Esophagus mucosa (tissue), 1 donor: ENCODE measurements around the gene PDE2A. TPM values are rescaled to one million over a fixed set of nuclear protein-coding genes. Genes with fewer than 3 reads are reported as not detected.
A peak's percentile ranks its signal among the peaks of the same experiment; 100 is the strongest.

ENCODE experiments used
- ATAC-seq: fragments of 200-7000 bp; cut with Tn5 transposase; one replicate; pipeline ENCODE4 v1.9.1; 2020
- total RNA-seq: library from RNA; stranded (reverse); gene quantifications from one replicate; pipeline ENCODE4 v1.2.4, GENCODE V29; 2023
- donor health status: DM: yes; HTN: yes; CAD: no.

PDE2A gene
- total RNA-seq, 1 donor from 2014 or later: 6.0 TPM

- ATAC-seq: no peak
Observed at GRCh38 chr11:72587696-72588095, 86.5 kb downstream of the PDE2A start.

- no peak for ATAC-seq
Observed at GRCh38 chr11:72586321-72587090, 87.7 kb downstream of the PDE2A start.

GRCh38 chr11:72585762-72586311 is 88.4 kb downstream of the PDE2A start:
- peak; percentile 68 for ATAC-seq

GRCh38 chr11:72584939-72585597 is 89.2 kb downstream of the PDE2A start:
- ATAC-seq: no peak

- peak; percentile 12 for ATAC-seq
Observed at GRCh38 chr11:72584293-72584938, 89.8 kb downstream of the PDE2A start.

GRCh38 chr11:72583616-72584292 is 90.5 kb downstream of the PDE2A start:
- ATAC-seq: no peak

- ATAC-seq: no peak
Observed at GRCh38 chr11:72583177-72583553, 91.1 kb downstream of the PDE2A start.

GRCh38 chr11:72582206-72583176 is 91.7 kb downstream of the PDE2A start:
- no peak for ATAC-seq

- no peak for ATAC-seq
Observed at GRCh38 chr11:72581067-72581466, 93.2 kb downstream of the PDE2A start.

GRCh38 chr11:72580642-72580950 is 93.6 kb downstream of the PDE2A start:
- ATAC-seq: no peak

- no peak for ATAC-seq
Observed at GRCh38 chr11:72579816-72580641, 94.2 kb downstream of the PDE2A start.

GRCh38 chr11:72578991-72579815 is 95.0 kb downstream of the PDE2A start:
- ATAC-seq: no peak

GRCh38 chr11:72578566-72578965 is 95.7 kb downstream of the PDE2A start:
- no peak for ATAC-seq

GRCh38 chr11:72578051-72578450 is 96.2 kb downstream of the PDE2A start:
- no peak for ATAC-seq

- no peak for ATAC-seq
Observed at GRCh38 chr11:72577271-72577721, 96.9 kb downstream of the PDE2A start.

- no peak for ATAC-seq
Observed at GRCh38 chr11:72576661-72577060, 97.6 kb downstream of the PDE2A start.

- ATAC-seq: no peak
Observed at GRCh38 chr11:72576243-72576595, 98.0 kb downstream of the PDE2A start.

- no peak for ATAC-seq
Observed at GRCh38 chr11:72575533-72576242, 98.5 kb downstream of the PDE2A start.
